GM19328 (cell line): ENCODE measurements around the gene SLC44A4.
A peak's percentile ranks its signal among the peaks of the same experiment; 100 is the strongest.

Source experiments
- ATAC-seq: cut with Tn5 transposase; IDR thresholded peaks from one replicate; pipeline ENCODE4 v1.9.1; 2021; ENCODE audit warnings: mild to moderate bottlenecking, moderate library complexity; ENCODE audit not compliant: unreplicated experiment

SLC44A4 gene

DNA sequence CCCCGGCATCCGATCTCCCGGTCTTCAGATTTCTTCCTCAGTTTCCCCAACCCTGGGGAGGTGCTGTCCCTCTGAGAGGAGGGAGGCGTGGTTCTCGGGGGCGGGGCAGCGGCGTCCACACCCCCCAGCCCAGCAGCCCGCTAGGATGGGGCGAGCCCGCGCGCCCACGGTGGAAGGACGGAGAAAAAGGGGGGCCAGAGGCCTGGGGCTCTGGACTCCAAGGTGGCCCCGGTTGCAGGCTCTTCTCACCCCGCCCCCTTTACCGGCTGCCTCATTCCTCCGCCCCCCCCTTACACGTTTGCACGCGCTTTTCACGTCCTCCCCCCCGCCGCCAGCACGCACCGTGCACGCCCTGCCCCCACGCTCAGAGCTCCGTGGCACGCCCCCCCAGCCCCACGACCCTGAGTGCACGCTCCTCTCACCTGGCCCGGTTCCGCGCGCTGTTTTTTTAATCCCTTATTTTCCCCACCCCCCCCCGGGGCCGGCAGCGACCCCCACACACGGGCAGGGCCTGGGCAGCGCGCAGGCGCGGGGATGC lies 22.7 kb upstream of the SLC44A4 start:
- no peak for ATAC-seq

DNA sequence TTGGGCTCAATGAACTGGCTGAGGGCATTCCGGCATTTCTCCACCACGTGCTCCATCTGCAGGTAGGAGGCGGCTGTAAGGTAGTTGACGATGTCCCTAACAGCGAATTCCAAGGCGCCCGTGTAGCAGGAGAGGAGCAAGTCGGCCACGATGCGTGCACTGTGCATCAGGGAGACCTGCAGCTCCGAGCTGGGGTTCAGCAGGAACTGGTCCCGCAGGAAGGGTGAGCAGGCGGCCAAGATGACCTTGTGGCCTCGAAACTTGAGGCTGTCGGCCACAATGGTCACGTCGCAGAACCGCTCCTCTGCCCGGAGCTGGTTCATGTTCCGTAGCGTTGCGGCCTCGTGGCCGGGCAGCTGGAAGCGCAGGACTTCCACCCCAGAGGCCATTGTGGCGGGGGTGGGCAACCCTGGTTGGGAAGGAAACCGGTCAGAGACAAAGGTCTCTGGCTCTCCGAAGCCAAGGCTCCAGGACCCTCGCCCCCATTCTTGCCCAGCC lies 22.2 kb upstream of the SLC44A4 start:
- no peak for ATAC-seq

- no peak for ATAC-seq
Observed at GRCh38 chr6:31899882-31900722, 21.3 kb upstream of the SLC44A4 start.

- no peak for ATAC-seq
Observed at GRCh38 chr6:31899215-31899614, 20.4 kb upstream of the SLC44A4 start.

- ATAC-seq, result no peak
Observed at GRCh38 chr6:31898383-31899011, 19.7 kb upstream of the SLC44A4 start.

DNA sequence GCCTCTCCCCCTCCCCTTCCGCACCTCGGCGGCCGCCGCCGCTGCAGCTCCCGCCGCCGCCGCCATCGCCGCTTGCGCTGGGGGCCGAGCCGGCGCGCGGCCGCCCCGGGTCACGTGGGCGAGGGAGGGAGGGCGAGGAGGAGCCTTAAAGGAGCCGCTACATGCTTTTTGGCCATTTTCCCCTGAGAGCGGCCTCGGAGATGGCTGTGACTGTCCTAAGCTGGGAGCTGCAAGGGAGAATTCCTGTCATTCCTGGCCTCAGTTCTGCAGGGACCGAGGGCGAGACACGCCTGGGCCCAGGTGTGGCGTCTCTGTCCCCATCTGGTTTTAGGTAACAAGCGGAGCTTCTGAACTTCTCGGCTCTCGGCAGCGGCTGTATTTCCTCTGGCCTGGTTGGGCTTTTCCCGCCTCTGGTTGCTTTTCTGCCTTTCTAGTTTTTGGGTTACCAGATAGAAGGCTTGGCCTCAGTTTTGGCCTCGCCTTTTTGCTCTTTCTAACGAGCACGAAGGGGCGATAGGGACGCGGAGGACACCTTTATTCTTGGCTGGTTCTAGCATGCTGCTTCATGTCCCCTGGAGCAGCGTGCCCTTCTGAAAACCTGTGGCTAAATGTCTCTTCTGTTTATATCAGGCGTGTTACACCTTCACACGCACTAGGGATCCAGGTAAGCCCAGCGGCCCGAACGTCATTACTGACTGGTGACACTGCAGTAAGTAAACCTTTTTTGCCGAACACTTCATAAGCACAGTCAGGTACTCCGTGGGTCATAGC lies 19.0 kb upstream of the SLC44A4 start, which contains the start of gene EHMT2:
TSS of gene EHMT2 (minus strand) at position 87 of the 771 bp plus-strand sequence. CDS start at position 66, 21 bp downstream.
- ATAC-seq, result peak; percentile 48

- no peak for ATAC-seq
Observed at GRCh38 chr6:31896856-31897611, 18.2 kb upstream of the SLC44A4 start.

- ATAC-seq, result no peak
Observed at GRCh38 chr6:31896493-31896855, 17.7 kb upstream of the SLC44A4 start.

DNA sequence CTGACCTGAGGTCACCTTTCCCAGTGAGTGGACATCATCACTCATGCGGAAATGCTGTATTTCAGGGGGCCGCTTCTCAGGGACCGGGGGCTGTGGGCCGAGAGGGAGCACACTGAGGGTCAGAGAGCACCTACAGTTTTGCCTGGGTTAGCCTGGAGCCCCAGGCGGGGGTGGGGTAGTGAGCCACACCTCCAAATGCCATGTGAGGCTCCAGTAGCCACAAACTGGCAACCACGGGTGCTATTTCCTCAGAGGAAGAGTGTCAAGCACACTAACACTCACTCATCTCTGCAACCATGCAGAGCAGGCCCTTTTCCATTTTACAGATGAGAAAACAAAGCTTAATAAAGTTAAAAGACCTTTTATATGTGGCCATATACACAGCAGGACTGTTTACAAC lies 14.0 kb upstream of the SLC44A4 start:
- ATAC-seq, result no peak

GRCh38 chr6:31889331-31889972 lies 10.7 kb upstream of the SLC44A4 start:
- ATAC-seq, result no peak

DNA sequence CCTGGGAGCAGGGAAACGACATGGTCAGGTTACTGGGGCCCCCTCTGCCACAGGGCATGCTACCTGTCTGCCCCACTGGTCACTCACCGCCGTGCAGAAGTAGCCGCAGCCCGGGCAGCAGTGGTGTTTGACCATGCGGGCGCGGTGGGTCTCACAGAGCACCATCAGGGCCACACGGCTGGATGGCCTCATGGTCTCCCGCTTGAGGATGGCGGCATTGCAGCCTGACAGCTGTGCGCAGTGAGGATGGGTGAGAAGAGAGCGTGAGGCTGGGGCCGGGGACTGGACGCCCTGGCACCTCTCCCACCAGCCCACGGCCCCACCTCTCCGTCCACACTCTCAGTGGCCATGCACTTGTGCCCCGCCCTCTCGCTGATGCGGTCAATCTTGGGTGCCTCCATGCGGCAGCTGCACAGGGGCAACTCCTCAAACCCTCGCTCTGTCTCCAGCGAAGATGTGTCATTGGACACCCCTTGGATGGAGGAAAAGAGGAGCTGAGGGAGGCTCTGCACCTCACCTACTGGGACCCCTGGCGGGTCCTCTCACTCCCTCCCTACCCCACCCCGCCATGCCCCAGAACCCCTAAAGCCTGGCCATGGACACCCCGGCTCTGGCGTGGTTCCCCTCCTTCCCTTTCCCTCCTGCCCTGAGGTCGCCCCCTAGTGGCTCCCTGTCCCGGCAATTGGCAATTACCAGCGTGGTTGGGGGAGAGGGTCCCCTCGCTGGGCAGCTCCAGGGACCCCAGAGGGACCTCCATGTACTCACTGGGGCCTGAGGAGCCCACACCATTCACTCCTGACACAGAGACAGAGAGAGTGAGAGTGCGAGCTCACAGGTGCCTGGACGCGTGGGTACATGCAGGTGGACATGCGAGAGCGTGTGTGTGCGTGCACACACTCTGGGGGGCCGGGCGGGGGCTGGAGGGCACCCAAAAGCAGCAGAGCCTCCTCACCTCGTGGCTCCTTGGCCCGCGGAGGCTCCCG lies 9.8 kb upstream of the SLC44A4 start:
- no peak for ATAC-seq

- no peak for ATAC-seq
Observed at GRCh38 chr6:31887173-31888007, 8.6 kb upstream of the SLC44A4 start.

- ATAC-seq, result no peak
Observed at GRCh38 chr6:31886541-31886991, 7.8 kb upstream of the SLC44A4 start.

DNA sequence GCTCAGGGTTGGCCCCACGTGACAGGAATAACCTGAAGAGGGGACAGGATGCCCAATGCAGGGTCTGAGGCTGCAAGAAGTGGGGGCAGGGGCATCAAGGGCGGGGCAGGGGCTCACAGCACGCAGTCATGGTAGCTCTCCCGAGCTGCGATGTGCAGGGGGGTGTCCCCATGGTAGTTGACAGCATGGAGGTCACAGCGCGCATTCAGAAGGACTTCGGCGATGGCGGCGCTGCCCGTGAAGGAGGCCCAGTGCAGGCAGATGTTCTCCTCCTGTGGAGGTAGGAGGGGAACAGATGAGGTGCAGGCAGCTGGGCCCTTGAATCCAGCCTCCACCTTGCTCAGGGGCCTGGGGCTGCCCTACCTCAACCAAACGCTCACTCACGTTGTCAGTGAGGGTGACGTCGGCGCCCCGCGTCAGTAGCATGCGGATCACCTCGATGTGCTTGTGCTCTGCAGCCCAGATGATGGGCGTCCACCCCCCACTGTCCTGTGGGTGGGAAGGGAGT lies 5.8 kb upstream of the SLC44A4 start:
- no peak for ATAC-seq

DNA sequence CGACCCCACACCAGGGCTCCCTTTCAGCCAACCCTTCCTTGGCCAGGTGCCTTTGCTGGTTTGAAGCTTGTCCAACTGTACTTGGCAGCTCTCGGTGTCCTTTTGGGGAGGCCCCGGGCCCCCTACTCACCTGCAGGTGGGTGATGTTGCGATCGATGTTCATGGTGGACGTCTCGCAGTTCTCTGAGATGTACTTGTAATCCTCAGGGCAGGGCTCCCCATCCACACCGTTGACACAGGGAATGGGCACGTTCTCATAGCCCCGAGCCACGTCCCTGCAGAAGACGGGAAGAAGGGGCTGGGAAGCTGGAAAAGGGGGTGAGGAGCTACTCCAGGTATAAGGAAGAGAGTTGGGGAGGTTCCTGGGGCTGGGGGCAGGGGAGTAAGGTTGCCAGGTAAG lies 4.9 kb upstream of the SLC44A4 start:
- ATAC-seq, result no peak

- no peak for ATAC-seq
Observed at GRCh38 chr6:31882344-31882743, 3.5 kb upstream of the SLC44A4 start.

DNA sequence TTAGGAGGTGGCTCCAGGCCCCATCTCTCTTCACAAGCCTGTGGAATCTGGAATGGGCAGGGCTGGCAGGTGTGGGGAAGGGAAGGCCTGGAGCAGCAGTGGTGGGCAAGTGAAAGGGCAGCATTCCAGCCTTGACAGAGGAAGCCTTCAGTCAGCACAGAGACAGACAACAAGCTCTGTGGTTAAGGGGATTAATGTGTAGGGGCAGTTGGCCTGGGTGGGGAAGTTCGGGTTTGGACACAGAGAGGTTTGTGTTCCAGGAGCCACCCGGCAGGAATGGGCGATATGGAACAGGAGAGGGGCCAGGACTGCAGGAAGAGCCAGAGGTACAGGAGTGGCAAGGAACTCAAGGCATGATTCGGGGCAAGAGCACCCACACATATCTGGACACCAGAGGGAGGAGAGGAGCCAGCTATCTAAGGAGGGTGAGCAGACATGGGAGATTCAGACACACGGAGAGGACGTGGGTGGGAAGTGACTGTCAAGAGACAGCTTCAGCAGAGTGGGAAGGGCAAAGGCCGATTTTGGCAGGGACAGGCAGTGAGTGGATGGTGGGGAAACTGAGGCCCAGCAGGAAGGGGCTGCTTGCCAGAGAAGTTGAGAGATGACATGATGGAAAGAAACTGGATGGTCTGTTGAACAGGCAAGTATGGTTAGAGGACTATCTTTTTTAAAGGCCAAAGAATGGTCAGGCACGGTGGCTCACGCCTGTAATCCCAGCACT lies 2.5 kb upstream of the SLC44A4 start:
- ATAC-seq, result no peak
